Astrocyte (in vitro differentiated cells and primary cell): Measurements from ENCODE around the gene ETFA. TPM values are rescaled to one million over a fixed set of nuclear protein-coding genes. Genes with fewer than 3 reads are reported as not detected.
A peak's percentile ranks its signal among the peaks of the same experiment; 100 is the strongest.

Experiments
- DNase-seq: peaks from one replicate; pipeline ENCODE4 v3.0.0-alpha.2; 2010; ENCODE audit warnings: low read depth
- FAIRE-seq: peaks from 2 replicates; lab custom pipeline; 2011; peaks lifted over from hg19 to GRCh38; lab: Jason Lieb, UNC
- H2AFZ ChIP-seq: 2 replicates; pipeline ENCODE4 v1.6.0; 2012; ENCODE audit warnings: low read depth, low read length, inconsistent platforms
- H3K27ac ChIP-seq: 2 replicates; pipeline ENCODE4 v1.5.1; 2011; ENCODE audit warnings: low read depth, low read length, inconsistent platforms
- H3K27me3 ChIP-seq: 2 replicates; pipeline ENCODE4 v1.6.0; 2011; ENCODE audit warnings: low read length, inconsistent platforms; ENCODE audit not compliant: insufficient read depth
- H3K36me3 ChIP-seq: 2 replicates; pipeline ENCODE4 v1.5.1; 2011; ENCODE audit warnings: low read length, inconsistent platforms; ENCODE audit not compliant: insufficient read depth
- H3K4me1 ChIP-seq: 2 replicates; pipeline ENCODE4 v1.5.1; 2011; ENCODE audit warnings: low read length, inconsistent platforms; ENCODE audit not compliant: insufficient read depth
- H3K4me2 ChIP-seq: 2 replicates; pipeline ENCODE4 v1.6.0; 2012; ENCODE audit warnings: low read length, inconsistent platforms
- H3K4me3 ChIP-seq: 2 replicates; pipeline ENCODE4 v1.5.1; 2011; ENCODE audit warnings: low read depth, mild to moderate bottlenecking, low read length, inconsistent platforms; ENCODE audit not compliant: insufficient read depth
- H3K79me2 ChIP-seq: 2 replicates; pipeline ENCODE4 v1.6.0; 2012; ENCODE audit warnings: mild to moderate bottlenecking, low read length, inconsistent platforms; ENCODE audit not compliant: insufficient read depth
- H3K9ac ChIP-seq: 2 replicates; pipeline ENCODE4 v1.6.0; 2012; ENCODE audit warnings: mild to moderate bottlenecking, low read length, inconsistent platforms
- H3K9me3 ChIP-seq: 2 replicates; pipeline ENCODE4 v1.5.1; 2012; ENCODE audit warnings: low read depth, mild to moderate bottlenecking, low read length, inconsistent platforms; ENCODE audit not compliant: insufficient read depth
- H4K20me1 ChIP-seq: 2 replicates; pipeline ENCODE4 v1.6.0; 2012; ENCODE audit warnings: low read length, inconsistent platforms; ENCODE audit not compliant: insufficient read depth
- H3K27ac Mint-ChIP-seq: one replicate; pipeline ENCODE4 v1.8.0; 2021; ENCODE audit warnings: mild to moderate bottlenecking, mixed read lengths; ENCODE audit not compliant: unreplicated experiment
- H3K27me3 Mint-ChIP-seq: one replicate; pipeline ENCODE4 v1.8.0; 2021; ENCODE audit warnings: low read depth, mixed read lengths; ENCODE audit not compliant: unreplicated experiment
- H3K36me3 Mint-ChIP-seq: one replicate; pipeline ENCODE4 v1.8.0; 2021; ENCODE audit warnings: low read depth, mixed read lengths; ENCODE audit not compliant: unreplicated experiment
- H3K4me1 Mint-ChIP-seq: one replicate; pipeline ENCODE4 v1.8.0; 2021; ENCODE audit warnings: low read depth, mixed read lengths; ENCODE audit not compliant: unreplicated experiment
- H3K4me3 Mint-ChIP-seq: one replicate; pipeline ENCODE4 v1.8.0; 2021; ENCODE audit warnings: mild to moderate bottlenecking, moderate library complexity, mixed read lengths; ENCODE audit not compliant: unreplicated experiment
- H3K9me3 Mint-ChIP-seq: one replicate; pipeline ENCODE4 v1.8.0; 2021; ENCODE audit warnings: mild to moderate bottlenecking, mixed read lengths; ENCODE audit not compliant: unreplicated experiment
- EZH2 ChIP-seq: IDR thresholded peaks from 2 replicates; pipeline ENCODE4 v1.6.1; 2012; ENCODE audit warnings: mild to moderate bottlenecking, low read length, inconsistent platforms; ENCODE audit not compliant: insufficient read depth
- total RNA-seq: library from RNA; stranded (reverse); gene quantifications from 2 replicates; pipeline ENCODE4 v1.2.1, GENCODE V29; 2021
- TF ChIP-seq, protein P1 (sequence below): IDR thresholded peaks from 2 replicates; pipeline ENCODE4 v1.5.1; 2011; ENCODE audit warnings: low read depth, mild to moderate bottlenecking, inconsistent platforms, low read length, moderate library complexity; ENCODE audit not compliant: insufficient read depth

The ETFA gene
- total RNA-seq, 1 donor from 2014 or later: 126 TPM

DNA sequence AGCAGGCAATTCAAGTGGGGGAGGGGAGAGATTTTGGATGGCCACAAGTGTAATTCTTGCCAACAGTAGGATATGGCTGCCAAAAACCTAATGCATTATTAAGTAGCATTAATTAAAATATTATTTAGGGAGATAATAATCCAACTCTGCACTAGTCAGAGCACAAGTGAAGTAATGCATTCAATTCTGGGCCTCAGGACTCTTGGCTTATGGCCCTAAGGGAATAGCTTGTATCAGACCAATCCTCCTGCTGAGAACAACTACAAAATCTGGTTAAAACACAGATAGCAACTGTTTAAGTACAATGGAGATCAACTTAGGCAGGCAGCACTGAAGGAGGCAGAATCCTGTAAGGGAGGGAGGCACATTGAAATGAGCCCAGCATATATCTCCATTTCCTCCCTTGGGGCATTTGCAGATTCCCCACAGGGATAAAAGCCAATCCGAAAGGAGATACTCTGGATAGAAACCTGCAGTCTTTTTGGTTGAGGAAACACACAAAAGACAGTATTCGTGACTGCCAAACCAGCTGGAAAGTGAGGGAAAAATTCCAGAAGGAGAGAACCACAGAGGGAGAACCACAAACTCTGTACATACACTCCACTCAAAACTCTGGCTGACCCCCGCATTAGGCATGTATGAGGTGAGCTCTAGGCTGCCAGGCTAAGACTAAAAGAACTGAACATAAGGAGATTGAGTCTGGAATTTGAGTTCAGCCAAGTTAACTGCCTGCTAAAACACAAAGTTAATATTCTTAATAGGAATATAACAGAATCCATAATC lies 57.4 kb downstream of the ETFA start:
- no peaks in the 10 kb centered on the region for H3K36me3 ChIP-seq
- no peaks in the 10 kb centered on the region for H3K4me1 ChIP-seq
- no peak overlapping the region for H3K4me2 ChIP-seq
- no peaks in the 10 kb centered on the region for H3K9me3 ChIP-seq
- H3K79me2 ChIP-seq: no peaks in the 10 kb centered on the region
- no peak overlapping the region for H3K27ac ChIP-seq
- H3K9ac ChIP-seq: no peak overlapping the region
- Mint-ChIP-seq H3K4me3 (no peak overlapping the region), H3K4me1 (peaks cover 2% of the 10 kb centered on the region), H3K27me3 (no peaks in the 10 kb centered on the region), H3K36me3 (peaks cover 5% of the 10 kb centered on the region), H3K9me3 (peaks cover 1% of the 10 kb centered on the region), H3K27ac (no peak overlapping the region)
- TF ChIP-seq, protein P1, sequence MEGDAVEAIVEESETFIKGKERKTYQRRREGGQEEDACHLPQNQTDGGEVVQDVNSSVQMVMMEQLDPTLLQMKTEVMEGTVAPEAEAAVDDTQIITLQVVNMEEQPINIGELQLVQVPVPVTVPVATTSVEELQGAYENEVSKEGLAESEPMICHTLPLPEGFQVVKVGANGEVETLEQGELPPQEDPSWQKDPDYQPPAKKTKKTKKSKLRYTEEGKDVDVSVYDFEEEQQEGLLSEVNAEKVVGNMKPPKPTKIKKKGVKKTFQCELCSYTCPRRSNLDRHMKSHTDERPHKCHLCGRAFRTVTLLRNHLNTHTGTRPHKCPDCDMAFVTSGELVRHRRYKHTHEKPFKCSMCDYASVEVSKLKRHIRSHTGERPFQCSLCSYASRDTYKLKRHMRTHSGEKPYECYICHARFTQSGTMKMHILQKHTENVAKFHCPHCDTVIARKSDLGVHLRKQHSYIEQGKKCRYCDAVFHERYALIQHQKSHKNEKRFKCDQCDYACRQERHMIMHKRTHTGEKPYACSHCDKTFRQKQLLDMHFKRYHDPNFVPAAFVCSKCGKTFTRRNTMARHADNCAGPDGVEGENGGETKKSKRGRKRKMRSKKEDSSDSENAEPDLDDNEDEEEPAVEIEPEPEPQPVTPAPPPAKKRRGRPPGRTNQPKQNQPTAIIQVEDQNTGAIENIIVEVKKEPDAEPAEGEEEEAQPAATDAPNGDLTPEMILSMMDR: no peak
- TF ChIP-seq EZH2: no peak
- no peak overlapping the region for H3K4me3 ChIP-seq
- H2AFZ ChIP-seq: no peak overlapping the region
- H3K27me3 ChIP-seq: no peaks in the 10 kb centered on the region
- DNase-seq: peak; percentile 41
- H4K20me1 ChIP-seq: no peaks in the 10 kb centered on the region
- no peak for FAIRE-seq

DNA sequence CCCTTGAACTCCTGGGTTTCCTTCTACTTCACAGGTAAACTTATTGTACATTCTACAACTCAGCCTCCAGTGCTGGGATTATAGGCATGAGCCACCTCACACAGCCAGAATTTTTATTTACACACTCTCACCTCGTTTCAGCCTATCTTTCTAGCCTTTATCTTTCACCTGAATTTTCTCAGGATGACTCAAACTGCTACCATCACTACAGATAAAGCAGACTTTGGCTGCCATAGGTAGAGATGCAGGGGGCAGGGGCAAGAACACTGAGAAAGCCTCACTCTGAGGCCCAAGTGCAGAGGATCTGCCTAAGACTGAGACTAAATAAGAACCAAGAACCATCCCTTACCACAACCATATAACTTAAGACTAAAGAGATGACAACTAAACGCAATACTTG lies 59.0 kb downstream of the ETFA start:
- peaks cover 2% of the 10 kb centered on the region for H3K4me1 Mint-ChIP-seq
- Histone ChIP-seq H3K4me3 (no peak overlapping the region), H3K36me3 (no peaks in the 10 kb centered on the region), H2AFZ (no peak overlapping the region), H3K9ac (no peak overlapping the region), H3K27me3 (no peaks in the 10 kb centered on the region), H4K20me1 (no peaks in the 10 kb centered on the region), H3K4me2 (no peak overlapping the region), H3K27ac (no peak overlapping the region), H3K79me2 (no peaks in the 10 kb centered on the region), H3K9me3 (no peaks in the 10 kb centered on the region), H3K4me1 (no peaks in the 10 kb centered on the region)
- H3K9me3 Mint-ChIP-seq: no peaks in the 10 kb centered on the region
- H3K36me3 Mint-ChIP-seq: no peaks in the 10 kb centered on the region
- no peak overlapping the region for H3K4me3 Mint-ChIP-seq
- H3K27me3 Mint-ChIP-seq: no peaks in the 10 kb centered on the region
- FAIRE-seq (no peak), DNase-seq (no peak)
- H3K27ac Mint-ChIP-seq: no peak overlapping the region
- no peak for TF ChIP-seq EZH2
- TF ChIP-seq, protein P1: no peak

DNA sequence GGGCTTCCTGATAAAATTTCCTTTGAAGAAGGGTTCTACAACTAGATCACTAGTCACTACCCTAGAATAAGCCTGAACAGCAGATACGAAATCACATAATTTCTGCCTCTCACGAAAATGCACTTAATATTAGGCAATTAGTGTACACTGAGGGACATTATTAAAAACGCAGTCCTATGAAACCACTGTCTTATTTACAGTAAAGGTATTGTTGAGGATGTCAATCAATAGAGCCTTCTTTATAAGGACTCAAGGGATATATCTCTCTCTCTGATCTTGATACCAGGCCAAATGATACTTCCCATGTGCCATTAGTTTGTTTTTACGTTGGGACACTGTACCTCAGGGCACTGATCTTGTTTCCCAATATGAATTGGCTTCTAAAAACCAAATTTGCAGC lies 59.6 kb downstream of the ETFA start:
- H4K20me1 ChIP-seq: no peaks in the 10 kb centered on the region
- Mint-ChIP-seq H3K4me1 (peaks cover 2% of the 10 kb centered on the region), H3K27ac (no peak overlapping the region), H3K9me3 (no peaks in the 10 kb centered on the region), H3K36me3 (no peaks in the 10 kb centered on the region), H3K4me3 (no peak overlapping the region), H3K27me3 (no peaks in the 10 kb centered on the region)
- H3K27me3 ChIP-seq: no peaks in the 10 kb centered on the region
- no peak overlapping the region for H3K4me3 ChIP-seq
- no peaks in the 10 kb centered on the region for H3K79me2 ChIP-seq
- H2AFZ ChIP-seq: no peak overlapping the region
- H3K4me2 ChIP-seq: no peak overlapping the region
- H3K27ac ChIP-seq: no peak overlapping the region
- no peak for TF ChIP-seq EZH2
- TF ChIP-seq, protein P1: no peak
- DNase-seq: no peak
- no peaks in the 10 kb centered on the region for H3K9me3 ChIP-seq
- H3K4me1 ChIP-seq: no peaks in the 10 kb centered on the region
- H3K9ac ChIP-seq: no peak overlapping the region
- FAIRE-seq: no peak
- no peaks in the 10 kb centered on the region for H3K36me3 ChIP-seq
